OCI-LY3 (cell line): ENCODE measurements around the gene SF3B6.

ENCODE experiments used
- EZH2phosphoT487 ChIP-seq: fragments of 200-600 bp; shearing (Covaris generic); IDR thresholded peaks from 2 replicates; pipeline ENCODE4 v1.6.1; 2018; ENCODE audit warnings: antibody characterized with exemption, mixed run types, low read depth
- TF ChIP-seq, protein P1 (sequence below): fragments of 200-600, 300-600 bp; sonication (generic); IDR thresholded peaks from 2 replicates; pipeline ENCODE4 v1.5.1; 2014; ENCODE audit warnings: antibody characterized with exemption, low read length, low read depth

DNA sequence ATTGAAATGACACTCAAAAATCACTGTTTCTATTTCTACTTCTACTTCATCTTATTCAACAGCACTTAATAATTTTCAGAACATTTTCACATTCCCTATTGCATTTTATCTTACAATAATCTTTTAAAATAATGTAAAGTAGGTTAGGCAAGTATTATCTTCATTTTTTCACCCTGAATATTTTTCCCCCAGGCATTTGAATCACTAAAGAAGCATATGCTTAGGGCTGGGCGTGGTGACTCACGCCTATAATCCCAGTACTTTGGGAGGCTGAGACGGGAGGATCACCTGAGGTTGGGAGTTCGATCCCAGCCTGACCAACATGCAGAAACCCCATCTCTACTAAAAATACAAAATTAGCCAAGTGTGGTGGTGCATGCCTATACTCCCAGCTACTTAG lies 35.6 kb downstream of the SF3B6 start:
- TF ChIP-seq EZH2phosphoT487: no peak
- TF ChIP-seq, protein P1, sequence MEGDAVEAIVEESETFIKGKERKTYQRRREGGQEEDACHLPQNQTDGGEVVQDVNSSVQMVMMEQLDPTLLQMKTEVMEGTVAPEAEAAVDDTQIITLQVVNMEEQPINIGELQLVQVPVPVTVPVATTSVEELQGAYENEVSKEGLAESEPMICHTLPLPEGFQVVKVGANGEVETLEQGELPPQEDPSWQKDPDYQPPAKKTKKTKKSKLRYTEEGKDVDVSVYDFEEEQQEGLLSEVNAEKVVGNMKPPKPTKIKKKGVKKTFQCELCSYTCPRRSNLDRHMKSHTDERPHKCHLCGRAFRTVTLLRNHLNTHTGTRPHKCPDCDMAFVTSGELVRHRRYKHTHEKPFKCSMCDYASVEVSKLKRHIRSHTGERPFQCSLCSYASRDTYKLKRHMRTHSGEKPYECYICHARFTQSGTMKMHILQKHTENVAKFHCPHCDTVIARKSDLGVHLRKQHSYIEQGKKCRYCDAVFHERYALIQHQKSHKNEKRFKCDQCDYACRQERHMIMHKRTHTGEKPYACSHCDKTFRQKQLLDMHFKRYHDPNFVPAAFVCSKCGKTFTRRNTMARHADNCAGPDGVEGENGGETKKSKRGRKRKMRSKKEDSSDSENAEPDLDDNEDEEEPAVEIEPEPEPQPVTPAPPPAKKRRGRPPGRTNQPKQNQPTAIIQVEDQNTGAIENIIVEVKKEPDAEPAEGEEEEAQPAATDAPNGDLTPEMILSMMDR: no peak
